Neural crest cell (in vitro differentiated cells): ENCODE results near the gene CAPZA1. TPM values are rescaled to one million over a fixed set of nuclear protein-coding genes. Genes with fewer than 3 reads are reported as not detected.
"Not testable (repeated sequence)": the region's sequence is repeated elsewhere in the genome, so short reads cannot be mapped to it uniquely, and the experiment has no call there.

Experiments
- DNase-seq: peaks from one replicate; pipeline ENCODE4 v3.0.0; 2021; ENCODE audit warnings: low read depth, mixed read lengths, low spot score
- H3K27ac Mint-ChIP-seq: one replicate; pipeline ENCODE4 v1.8.0; 2021; ENCODE audit warnings: mild to moderate bottlenecking, mixed read lengths; ENCODE audit not compliant: unreplicated experiment
- H3K27me3 Mint-ChIP-seq: 2 replicates; pipeline ENCODE4 v1.8.0; 2021; ENCODE audit warnings: low read depth, mild to moderate bottlenecking, mixed read lengths
- H3K36me3 Mint-ChIP-seq: 2 replicates; pipeline ENCODE4 v1.8.0; 2021; ENCODE audit warnings: low read depth, mild to moderate bottlenecking, mixed read lengths
- H3K4me1 Mint-ChIP-seq: 2 replicates; pipeline ENCODE4 v1.8.0; 2021; ENCODE audit warnings: mixed read lengths
- H3K4me3 Mint-ChIP-seq: one replicate; pipeline ENCODE4 v1.8.0; 2021; ENCODE audit warnings: mild to moderate bottlenecking, mixed read lengths
- H3K9me3 Mint-ChIP-seq: 2 replicates; pipeline ENCODE4 v1.8.0; 2021; ENCODE audit warnings: mixed read lengths
- CTCF ChIP-seq: fragments of 200-600 bp; sonication (generic); conservative IDR thresholded peaks from 2 replicates; pipeline ENCODE4 v1.5.0; 2021; ENCODE audit warnings: antibody characterized with exemption, mild to moderate bottlenecking
- total RNA-seq: library from RNA; stranded (reverse); gene quantifications from 2 replicates; pipeline ENCODE4 v1.2.1, GENCODE V29; 2021

The CAPZA1 gene
- total RNA-seq, 1 donor from 2014 or later, result 131 TPM

GRCh38 chr1:112620377-112620695, 704 bp downstream of the CAPZA1 start:
- no peaks in the 10 kb centered on the region for H3K27me3 Mint-ChIP-seq
- no peaks in the 10 kb centered on the region for H3K36me3 Mint-ChIP-seq
- no peak for DNase-seq
- H3K9me3 Mint-ChIP-seq, result no peaks in the 10 kb centered on the region
- TF ChIP-seq CTCF, result no peak
- peak overlapping the region; percentile 99 for H3K27ac Mint-ChIP-seq
- H3K4me3 Mint-ChIP-seq, result peak overlapping the region; percentile 99
- peaks cover 33% of the 10 kb centered on the region for H3K4me1 Mint-ChIP-seq

- not testable (repeated sequence) for DNase-seq, H3K27me3 Mint-ChIP-seq, H3K36me3 Mint-ChIP-seq, H3K9me3 Mint-ChIP-seq, H3K4me3 Mint-ChIP-seq, H3K27ac Mint-ChIP-seq
- peaks cover 17% of the 10 kb centered on the region for H3K4me1 Mint-ChIP-seq
Observed at GRCh38 chr1:112624493-112624892, 4.9 kb downstream of the CAPZA1 start.

GRCh38 chr1:112625696-112626095, 6.1 kb downstream of the CAPZA1 start:
- H3K27ac Mint-ChIP-seq, result no peak overlapping the region

GRCh38 chr1:112626193-112626592, 6.6 kb downstream of the CAPZA1 start:
- Mint-ChIP-seq H3K27me3 (no peaks in the 10 kb centered on the region), H3K36me3 (no peaks in the 10 kb centered on the region), H3K4me1 (peaks cover 6% of the 10 kb centered on the region), H3K9me3 (no peaks in the 10 kb centered on the region), H3K27ac (no peak overlapping the region), H3K4me3 (peak overlapping the region; percentile 17)
- no peak for DNase-seq
- no peak for TF ChIP-seq CTCF

More at GRCh38 chr1:112625696-112626095, 6.1 kb downstream of the CAPZA1 start:
- peaks cover 11% of the 10 kb centered on the region for H3K4me1 Mint-ChIP-seq
- no peaks in the 10 kb centered on the region for H3K36me3 Mint-ChIP-seq
- H3K9me3 Mint-ChIP-seq, result no peaks in the 10 kb centered on the region
- no peak for TF ChIP-seq CTCF
- no peak overlapping the region for H3K4me3 Mint-ChIP-seq
- H3K27me3 Mint-ChIP-seq, result no peaks in the 10 kb centered on the region
- no peak for DNase-seq

- peaks cover 3% of the 10 kb centered on the region for H3K4me1 Mint-ChIP-seq
- H3K27ac Mint-ChIP-seq, result no peak overlapping the region
- no peaks in the 10 kb centered on the region for H3K36me3 Mint-ChIP-seq
- H3K27me3 Mint-ChIP-seq, result no peaks in the 10 kb centered on the region
- H3K9me3 Mint-ChIP-seq, result no peaks in the 10 kb centered on the region
- TF ChIP-seq CTCF, result no peak
- H3K4me3 Mint-ChIP-seq, result no peak overlapping the region
- DNase-seq, result no peak
Observed at GRCh38 chr1:112626887-112627286, 7.3 kb downstream of the CAPZA1 start.

GRCh38 chr1:112628516-112628915, 8.9 kb downstream of the CAPZA1 start:
- no peak for DNase-seq
- H3K36me3 Mint-ChIP-seq, result peaks cover 4% of the 10 kb centered on the region
- TF ChIP-seq CTCF, result no peak
- peaks cover 2% of the 10 kb centered on the region for H3K9me3 Mint-ChIP-seq
- H3K4me3 Mint-ChIP-seq, result no peak overlapping the region
- peaks cover 4% of the 10 kb centered on the region for H3K4me1 Mint-ChIP-seq
- no peak overlapping the region for H3K27ac Mint-ChIP-seq
- H3K27me3 Mint-ChIP-seq, result no peaks in the 10 kb centered on the region
